ENCODE data around the gene SAA4.

DNA sequence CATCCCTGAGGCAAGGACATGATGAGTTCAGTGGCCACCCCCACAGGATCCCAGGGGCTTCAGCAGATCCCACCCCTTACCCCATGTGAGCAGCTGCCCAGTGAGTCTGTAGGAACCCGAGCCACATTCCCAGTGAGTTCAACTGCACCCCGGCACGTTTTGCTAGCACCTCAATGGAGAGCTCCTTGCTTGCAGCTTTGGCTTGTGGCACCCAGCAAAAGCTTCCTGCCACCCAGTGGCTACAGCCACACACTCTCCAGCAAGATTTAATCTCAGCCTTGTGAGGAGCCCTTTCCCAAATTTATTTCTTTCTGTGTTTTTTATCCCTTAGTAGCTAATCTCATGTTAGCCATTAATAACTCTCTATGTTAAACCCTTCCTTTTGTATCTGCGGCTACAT lies 33.5 kb upstream of the SAA4 start:
- TF ChIP-seq, protein P1, sequence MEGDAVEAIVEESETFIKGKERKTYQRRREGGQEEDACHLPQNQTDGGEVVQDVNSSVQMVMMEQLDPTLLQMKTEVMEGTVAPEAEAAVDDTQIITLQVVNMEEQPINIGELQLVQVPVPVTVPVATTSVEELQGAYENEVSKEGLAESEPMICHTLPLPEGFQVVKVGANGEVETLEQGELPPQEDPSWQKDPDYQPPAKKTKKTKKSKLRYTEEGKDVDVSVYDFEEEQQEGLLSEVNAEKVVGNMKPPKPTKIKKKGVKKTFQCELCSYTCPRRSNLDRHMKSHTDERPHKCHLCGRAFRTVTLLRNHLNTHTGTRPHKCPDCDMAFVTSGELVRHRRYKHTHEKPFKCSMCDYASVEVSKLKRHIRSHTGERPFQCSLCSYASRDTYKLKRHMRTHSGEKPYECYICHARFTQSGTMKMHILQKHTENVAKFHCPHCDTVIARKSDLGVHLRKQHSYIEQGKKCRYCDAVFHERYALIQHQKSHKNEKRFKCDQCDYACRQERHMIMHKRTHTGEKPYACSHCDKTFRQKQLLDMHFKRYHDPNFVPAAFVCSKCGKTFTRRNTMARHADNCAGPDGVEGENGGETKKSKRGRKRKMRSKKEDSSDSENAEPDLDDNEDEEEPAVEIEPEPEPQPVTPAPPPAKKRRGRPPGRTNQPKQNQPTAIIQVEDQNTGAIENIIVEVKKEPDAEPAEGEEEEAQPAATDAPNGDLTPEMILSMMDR (conservative IDR thresholded peaks at IDR 0.05), result no peak; the same call in 1 of the 2 replicates
- TF ChIP-seq EZH2 (IDR thresholded peaks at IDR 0.05; ENCODE audit: low read depth), result no peak
